IMR-90 (cell line): Measurements from ENCODE around the gene ATP5PO. TPM values are rescaled to one million over a fixed set of nuclear protein-coding genes. Genes with fewer than 3 reads are reported as not detected.

ENCODE experiments used
- ATAC-seq: fragments of 200-7000 bp; cut with Tn5 transposase; 2 replicates; pipeline ENCODE4 v1.9.1; 2020; ENCODE audit warnings: low read depth, mild to moderate bottlenecking, moderate library complexity
- BruUV-seq: library from RNA; stranded (reverse); fragments of 400-500 nt; replicated peaks from 2 replicates; lab custom pipeline; 2021; lab: Mats Ljungman, UMichigan
- CTCF ChIA-PET: fragments of 300-600 bp; formaldehyde crosslinking; extraction: SDS; loops from one replicate; lab custom pipeline; 2021; ENCODE audit warnings: antibody characterized with exemption; lab: Yijun Ruan, JAX
- POLR2A ChIA-PET: fragments of 300-600 bp; sonication (Branson Sonifier 250); formaldehyde crosslinking; loops from one replicate; lab custom pipeline; 2022; ENCODE audit warnings: antibody characterized with exemption; ENCODE audit not compliant: unreplicated experiment; lab: Charles Lee
- DNase-seq: peaks from one replicate; pipeline ENCODE4 v3.0.0; 2013
- H2AFZ ChIP-seq: replicated peaks from 2 replicates; pipeline ENCODE3; 2013; ENCODE audit warnings: low read length, mild to moderate bottlenecking; ENCODE audit not compliant: poor library complexity
- H2AK5ac ChIP-seq: 2 replicates; pipeline ENCODE4 v1.6.1; 2013; ENCODE audit warnings: low read depth, low read length, inconsistent platforms
- H2AK9ac ChIP-seq: replicated peaks from 2 replicates; pipeline ENCODE3; 2013; ENCODE audit warnings: mild to moderate bottlenecking, low read depth, low read length, moderate library complexity; ENCODE audit not compliant: poor library complexity
- H2BK120ac ChIP-seq: 2 replicates; pipeline ENCODE4 v1.6.1; 2013; ENCODE audit warnings: low read depth, low read length, inconsistent platforms
- H2BK15ac ChIP-seq: 3 replicates; pipeline ENCODE4 v1.6.1; 2013; ENCODE audit warnings: low read depth, low read length, inconsistent platforms
- H2BK20ac ChIP-seq: 2 replicates; pipeline ENCODE4 v1.6.1; 2013; ENCODE audit warnings: low read depth, mild to moderate bottlenecking, inconsistent platforms, low read length, moderate library complexity
- H2BK5ac ChIP-seq: 2 replicates; pipeline ENCODE4 v1.6.1; 2013; ENCODE audit warnings: mild to moderate bottlenecking, low read depth, low read length, inconsistent platforms; ENCODE audit not compliant: poor library complexity, severe bottlenecking
- H3K14ac ChIP-seq: replicated peaks from 2 replicates; pipeline ENCODE4 v1.6.1; 2013; ENCODE audit warnings: low read depth, low read length, inconsistent platforms
- H3K18ac ChIP-seq: 2 replicates; pipeline ENCODE4 v1.6.1; 2013; ENCODE audit warnings: low read depth, low read length, control low read depth
- H3K23ac ChIP-seq: 2 replicates; pipeline ENCODE4 v1.6.1; 2013; ENCODE audit warnings: low read depth, low read length, inconsistent platforms
- H3K27ac ChIP-seq: 2 replicates; pipeline ENCODE4 v1.5.1; 2013; ENCODE audit warnings: mild to moderate bottlenecking, control low read depth, low read length; ENCODE audit not compliant: insufficient read depth
- H3K27me3 ChIP-seq: 2 replicates; pipeline ENCODE4 v1.6.1; 2013; ENCODE audit warnings: low read length; ENCODE audit not compliant: control insufficient read depth, insufficient read depth
- H3K36me3 ChIP-seq: 2 replicates; pipeline ENCODE4 v1.6.1; 2013; ENCODE audit warnings: low read length, mixed read lengths; ENCODE audit not compliant: control insufficient read depth, insufficient read depth
- H3K4ac ChIP-seq: 2 replicates; pipeline ENCODE4 v1.6.1; 2013; ENCODE audit warnings: low read depth, low read length, inconsistent platforms
- H3K4me1 ChIP-seq: 2 replicates; pipeline ENCODE4 v1.6.1; 2013; ENCODE audit warnings: low read length, mixed read lengths; ENCODE audit not compliant: control insufficient read depth, insufficient read depth
- H3K4me2 ChIP-seq: 2 replicates; pipeline ENCODE4 v1.6.1; 2013; ENCODE audit warnings: low read depth, mild to moderate bottlenecking, control low read depth, low read length, moderate library complexity
- H3K4me3 ChIP-seq: 2 replicates; pipeline ENCODE4 v1.5.1; 2013; ENCODE audit warnings: low read depth, mild to moderate bottlenecking, control low read depth, low read length, moderate library complexity; ENCODE audit not compliant: insufficient read depth
- H3K56ac ChIP-seq: 2 replicates; pipeline ENCODE4 v1.6.1; 2013; ENCODE audit warnings: low read length, inconsistent platforms; ENCODE audit not compliant: insufficient read depth; ENCODE audit errors: extremely low read depth
- H3K79me1 ChIP-seq, 2 experiments: 2 replicates each; pipeline ENCODE4 v1.6.1; 2013; ENCODE audit warnings: low read length in 2 of 2, inconsistent platforms in 1 of 2, low read depth in 1 of 2
- H3K9ac ChIP-seq: 2 replicates; pipeline ENCODE4 v1.6.1; 2013; ENCODE audit warnings: low read depth, low read length, control low read depth
- H3K9me1 ChIP-seq: 2 replicates; pipeline ENCODE4 v1.6.1; 2013; ENCODE audit warnings: low read length, inconsistent platforms; ENCODE audit not compliant: insufficient read depth
- H3K9me3 ChIP-seq: 2 replicates; pipeline ENCODE4 v1.6.1; 2013; ENCODE audit warnings: low read length; ENCODE audit not compliant: control insufficient read depth, insufficient read depth
- H4K20me1 ChIP-seq: 2 replicates; pipeline ENCODE4 v1.6.1; 2013; ENCODE audit warnings: low read length, inconsistent platforms; ENCODE audit not compliant: insufficient read depth
- H4K5ac ChIP-seq: 2 replicates; pipeline ENCODE4 v1.6.1; 2013; ENCODE audit warnings: mild to moderate bottlenecking, low read depth, low read length, control low read depth
- H4K8ac ChIP-seq, 2 experiments: 2 replicates each; pipeline ENCODE4 v1.6.1; 2013; ENCODE audit warnings: low read depth in 2 of 2, low read length in 2 of 2, control low read depth in 1 of 2, inconsistent platforms in 1 of 2
- H4K91ac ChIP-seq: 2 replicates; pipeline ENCODE4 v1.6.1; 2013; ENCODE audit warnings: low read depth, low read length, inconsistent platforms; ENCODE audit not compliant: insufficient read depth
- NFE2L2 ChIP-seq: fragments of 150-350 bp; IDR thresholded peaks from 2 replicates; pipeline ENCODE4 v1.6.1; 2016; ENCODE audit warnings: low read depth, mild to moderate bottlenecking, low read length
- RAD21 ChIP-seq: IDR thresholded peaks from 2 replicates; pipeline ENCODE4 v1.6.1; 2012; ENCODE audit warnings: low read length, improper control_type of control experiment
- RCOR1 ChIP-seq: IDR thresholded peaks from 2 replicates; pipeline ENCODE4 v1.6.1; 2012; ENCODE audit warnings: mild to moderate bottlenecking, low read length, improper control_type of control experiment; ENCODE audit not compliant: insufficient replicate concordance
- SMC3 ChIP-seq: fragments of 150-350 bp; IDR thresholded peaks from 2 replicates; pipeline ENCODE4 v1.6.1; 2016; ENCODE audit warnings: low read depth, mild to moderate bottlenecking, antibody characterized with exemption, low read length, moderate library complexity
- USF2 ChIP-seq: fragments of 150-350 bp; IDR thresholded peaks from 2 replicates; pipeline ENCODE4 v1.6.1; 2017; ENCODE audit warnings: mild to moderate bottlenecking, antibody characterized with exemption, low read length, low read depth
- WGBS, 2 experiments: methylation state at CpG; one replicate each; pipeline versions ENCODE4 v1.1.5 to v1.1.7; 2013; ENCODE audit warnings: missing lambda C conversion rate in 2 of 2; ENCODE audit not compliant: insufficient read length in 1 of 2; ENCODE audit errors: extremely low coverage in 2 of 2; 5-methylcytosine and 5-hydroxymethylcytosine counted together
- dilution Hi-C: fragments of 300-500 bp; cut with HindIII; formaldehyde crosslinking; loops from one replicate; pipeline ENCODE4 v1.14.3; 2018; ENCODE audit warnings: low sequenced_read_pairs; ENCODE audit not compliant: unreplicated experiment
- in situ Hi-C: fragments of 300-500 bp; cut with MboI; formaldehyde crosslinking; loops from 3 replicates; pipeline ENCODE4 v1.14.3; 2019; ENCODE audit warnings: low sequenced_read_pairs, inconsistent platforms, mixed read lengths
- intact Hi-C: fragments of 100-400 bp; cut with micrococcal nuclease; formaldehyde crosslinking; loops from 2 replicates; pipeline ENCODE4 v1.10.0; 2022
- polyA plus RNA-seq, 3 experiments: library from polyadenylated mRNA; depleted of rRNA; stranded (reverse); fragments of >200 nt; gene quantifications; 2 replicates each; pipeline ENCODE4 v1.2.3, GENCODE V29; 2012; ENCODE audit warnings: low replicate concordance in 1 of 3
- total RNA-seq: library from RNA; depleted of rRNA; stranded (reverse); fragments of >200 nt; gene quantifications from 2 replicates; pipeline ENCODE4 v1.2.3, GENCODE V29; 2012

ATP5PO gene
- total and polyA plus RNA-seq, 2 of the 4 experiments (the other 2 are of a cell fraction) = 237 to 250 TPM

GRCh38 chr21:33937146-33937545, 21.5 kb upstream of the ATP5PO start:
- no peak for DNase-seq
- H3K9me3 ChIP-seq = no peaks in the 10 kb centered on the region
- in situ Hi-C loops (no loop called here), dilution Hi-C loops (no loop called here), intact Hi-C loops (loop anchor here (5.0 kb wide), 1 partner anchor 410 kb away; no protein-coding TSS in a partner anchor)
- no CpG with 5 or more reads among the region's 4 CpGs for WGBS, 2 experiments
- no peak overlapping the region for H2AK5ac ChIP-seq
- no peak overlapping the region for H2BK120ac ChIP-seq
- H2BK15ac ChIP-seq = no peak overlapping the region
- H3K9me1 ChIP-seq = peaks cover 8% of the 10 kb centered on the region
- ATAC-seq = no peak
- no peaks in the 10 kb centered on the region for H3K36me3 ChIP-seq
- H3K27me3 ChIP-seq = no peaks in the 10 kb centered on the region
- peaks cover 7% of the 10 kb centered on the region for H3K4me1 ChIP-seq
- no peak overlapping the region for H2BK5ac ChIP-seq
- H2AK9ac ChIP-seq = no peak overlapping the region
- no peak overlapping the region for H3K4me2 ChIP-seq
- no peak overlapping the region for H2BK20ac ChIP-seq
- H3K18ac ChIP-seq = no peak overlapping the region
- no peak overlapping the region for H3K4me3 ChIP-seq
- ChIA-PET POLR2A (no interaction called here), CTCF (interaction anchor here (1.3 kb wide), 1 partner anchor 13 kb away, joined by 3 read pairs; no protein-coding TSS in a partner anchor)
- peak overlapping the region; percentile 75 for H2AFZ ChIP-seq
- TF ChIP-seq NFE2L2 = no peak
- TF ChIP-seq RAD21 = no peak
- no peak for TF ChIP-seq SMC3
- TF ChIP-seq USF2 = no peak
- TF ChIP-seq RCOR1 = no peak
- no peak overlapping the region for H4K91ac ChIP-seq
- H4K8ac ChIP-seq = peak overlapping the region in 1 of 2 experiments; percentile 15; a peak in 1 of 4 replicates
- no peak overlapping the region for H3K14ac ChIP-seq
- H3K23ac ChIP-seq = no peak overlapping the region
- H4K20me1 ChIP-seq = no peaks in the 10 kb centered on the region
- H3K9ac ChIP-seq = no peak overlapping the region
- no peak overlapping the region for H4K5ac ChIP-seq
- no peak overlapping the region for H3K4ac ChIP-seq
- no peak overlapping the region for H3K27ac ChIP-seq
- H3K79me1 ChIP-seq = no peaks in the 10 kb centered on the region
- H3K56ac ChIP-seq = no peak overlapping the region
- no TSS peak for BruUV-seq
